Activated naive CD8-positive, alpha-beta T cell treated with anti-CD3 and anti-CD28 coated beads, Interleukin-2, amount 50 U/mL, for 24 hours (primary cell): ENCODE measurements around the gene EMILIN2.
"Not testable (repeated sequence)": the region's sequence is repeated elsewhere in the genome, so short reads cannot be mapped to it uniquely, and the experiment has no call there.

Experiments used
- ATAC-seq: fragments of 150-1000 bp; cut with Tn5 transposase; one replicate; pipeline ENCODE4 v1.10.0; 2021
- DNase-seq: peaks from one replicate; pipeline ENCODE4 v3.0.0; 2021
- H3K27ac Mint-ChIP-seq: one replicate; pipeline ENCODE4 v1.8.0; 2021; ENCODE audit warnings: mild to moderate bottlenecking, mixed read lengths
- H3K27me3 Mint-ChIP-seq: one replicate; pipeline ENCODE4 v1.8.0; 2021; ENCODE audit warnings: mixed read lengths
- H3K36me3 Mint-ChIP-seq: one replicate; pipeline ENCODE4 v1.8.0; 2021; ENCODE audit warnings: low read depth, mixed read lengths
- H3K4me1 Mint-ChIP-seq: one replicate; pipeline ENCODE4 v1.8.0; 2021; ENCODE audit warnings: mixed read lengths
- H3K4me3 Mint-ChIP-seq: one replicate; pipeline ENCODE4 v1.8.0; 2021; ENCODE audit warnings: mild to moderate bottlenecking, moderate library complexity, mixed read lengths
- H3K9me3 Mint-ChIP-seq: one replicate; pipeline ENCODE4 v1.8.0; 2021; ENCODE audit warnings: mixed read lengths

Gene EMILIN2

DNA sequence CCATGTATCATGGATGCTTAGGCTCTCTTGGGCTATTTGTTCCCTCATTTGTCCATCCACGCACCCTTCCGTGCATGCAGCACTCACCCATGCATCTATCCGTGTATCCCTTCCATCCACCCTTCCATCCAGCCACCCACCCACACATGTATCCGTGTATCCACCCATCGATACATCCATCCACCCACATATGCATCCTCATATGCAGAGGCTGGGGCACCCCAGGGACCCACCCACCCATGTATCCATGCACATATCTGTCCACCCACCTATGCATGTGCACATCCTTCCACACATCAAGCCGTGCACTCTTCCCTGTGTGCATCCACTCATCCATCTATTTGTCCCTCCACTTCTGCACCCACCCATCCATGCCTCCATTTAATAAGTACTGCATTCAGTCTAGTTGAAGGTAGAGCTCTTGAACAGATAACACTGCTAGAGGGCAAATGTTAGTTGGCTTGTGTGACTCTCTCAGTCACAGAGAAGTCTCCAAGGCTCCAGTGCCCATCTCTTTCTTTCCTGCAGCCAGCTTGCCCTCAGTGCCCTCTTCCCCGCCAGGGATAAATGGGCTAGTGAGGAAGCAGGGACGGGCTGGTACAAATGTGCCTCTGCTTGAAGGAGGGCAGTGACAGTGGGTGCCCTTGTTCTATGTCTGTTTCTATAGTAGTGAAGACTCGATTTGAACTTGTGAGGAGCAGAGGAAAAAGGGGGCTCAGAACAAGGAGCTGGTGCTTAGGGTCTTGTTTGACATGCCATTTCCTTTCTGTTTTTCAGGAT, 61.5 kb downstream of the EMILIN2 start:
- H3K4me3 Mint-ChIP-seq: peak overlapping the region; percentile 85
- no peaks in the 10 kb centered on the region for H3K9me3 Mint-ChIP-seq
- DNase-seq (no peak), ATAC-seq (no peak)
- H3K4me1 Mint-ChIP-seq: peaks cover 21% of the 10 kb centered on the region
- H3K36me3 Mint-ChIP-seq: peaks cover 15% of the 10 kb centered on the region
- H3K27me3 Mint-ChIP-seq: no peaks in the 10 kb centered on the region
- peak overlapping the region; percentile 48 for H3K27ac Mint-ChIP-seq

DNA sequence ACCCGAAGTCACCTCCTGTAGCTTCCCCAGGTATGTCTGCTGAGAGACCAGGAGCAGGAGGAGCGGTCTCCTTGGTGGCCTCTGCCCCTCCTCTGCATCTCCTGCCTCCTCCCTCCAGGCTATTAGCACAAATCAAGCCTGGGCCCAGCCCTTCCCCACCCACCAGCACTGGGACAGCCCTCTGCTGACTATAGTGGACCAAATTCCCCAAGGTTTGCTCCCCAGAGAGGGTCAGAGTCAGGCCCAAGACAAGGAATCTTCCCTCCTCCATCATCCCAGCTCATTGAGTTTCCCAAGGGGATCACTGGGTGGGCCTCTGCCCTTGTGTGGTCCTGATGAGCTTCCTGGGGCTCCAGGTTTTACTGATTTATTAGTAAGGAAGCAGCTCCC, 62.1 kb downstream of the EMILIN2 start:
- Mint-ChIP-seq H3K27me3 (no peaks in the 10 kb centered on the region), H3K36me3 (peaks cover 16% of the 10 kb centered on the region), H3K4me3 (no peak overlapping the region), H3K4me1 (peaks cover 21% of the 10 kb centered on the region), H3K27ac (peak overlapping the region; percentile 48), H3K9me3 (no peaks in the 10 kb centered on the region)
- no peak for ATAC-seq
- no peak for DNase-seq

- DNase-seq (no peak), ATAC-seq (no peak)
- H3K4me3 Mint-ChIP-seq: no peak overlapping the region
- no peaks in the 10 kb centered on the region for H3K9me3 Mint-ChIP-seq
- H3K36me3 Mint-ChIP-seq: peaks cover 20% of the 10 kb centered on the region
- no peaks in the 10 kb centered on the region for H3K27me3 Mint-ChIP-seq
- peaks cover 21% of the 10 kb centered on the region for H3K4me1 Mint-ChIP-seq
- no peak overlapping the region for H3K27ac Mint-ChIP-seq
Measured at GRCh38 chr18:2909431-2910140, 62.8 kb downstream of the EMILIN2 start.

DNA sequence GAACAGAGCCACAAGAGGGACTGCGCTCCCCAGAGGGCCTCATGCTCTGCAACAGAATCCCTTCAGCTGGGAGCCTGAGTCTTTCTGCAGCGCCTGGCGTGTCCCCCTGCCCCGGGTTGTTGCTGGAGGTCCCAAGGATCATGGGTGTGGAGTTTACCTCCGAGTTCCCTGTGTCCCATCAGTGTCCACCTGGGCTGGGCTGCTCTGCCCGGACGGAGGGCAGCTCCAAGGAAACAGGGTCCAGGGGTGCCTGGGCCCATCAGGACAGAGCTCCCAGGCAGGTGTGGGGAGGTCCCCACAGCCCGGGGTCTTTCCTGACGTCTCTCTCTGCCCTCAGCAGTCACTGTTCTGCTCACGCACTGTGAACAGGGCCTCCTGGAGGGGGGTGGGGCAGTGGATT, 63.5 kb downstream of the EMILIN2 start:
- Mint-ChIP-seq H3K27me3 (no peaks in the 10 kb centered on the region), H3K27ac (no peak overlapping the region), H3K4me1 (peaks cover 21% of the 10 kb centered on the region), H3K4me3 (no peak overlapping the region), H3K9me3 (no peaks in the 10 kb centered on the region), H3K36me3 (peaks cover 26% of the 10 kb centered on the region)
- ATAC-seq (no peak), DNase-seq (no peak)

- Mint-ChIP-seq H3K9me3 (no peaks in the 10 kb centered on the region), H3K27ac (no peak overlapping the region), H3K36me3 (peaks cover 30% of the 10 kb centered on the region)
Measured at GRCh38 chr18:2910751-2911425, 64.1 kb downstream of the EMILIN2 start.

GRCh38 chr18:2911533-2911932, 64.7 kb downstream of the EMILIN2 start:
- no peak for DNase-seq
- Mint-ChIP-seq H3K27ac (no peak overlapping the region), H3K4me1 (peaks cover 19% of the 10 kb centered on the region), H3K9me3 (no peaks in the 10 kb centered on the region), H3K27me3 (no peaks in the 10 kb centered on the region), H3K36me3 (peaks cover 35% of the 10 kb centered on the region), H3K4me3 (no peak overlapping the region)
- ATAC-seq: no peak

More at GRCh38 chr18:2910751-2911425, 64.1 kb downstream of the EMILIN2 start:
- no peaks in the 10 kb centered on the region for H3K27me3 Mint-ChIP-seq
- no peak for ATAC-seq
- no peak overlapping the region for H3K4me3 Mint-ChIP-seq
- H3K4me1 Mint-ChIP-seq: peaks cover 15% of the 10 kb centered on the region
- no peak for DNase-seq

GRCh38 chr18:2912357-2913299, 65.8 kb downstream of the EMILIN2 start:
- Mint-ChIP-seq H3K27me3 (no peaks in the 10 kb centered on the region), H3K36me3 (peaks cover 43% of the 10 kb centered on the region)

DNA sequence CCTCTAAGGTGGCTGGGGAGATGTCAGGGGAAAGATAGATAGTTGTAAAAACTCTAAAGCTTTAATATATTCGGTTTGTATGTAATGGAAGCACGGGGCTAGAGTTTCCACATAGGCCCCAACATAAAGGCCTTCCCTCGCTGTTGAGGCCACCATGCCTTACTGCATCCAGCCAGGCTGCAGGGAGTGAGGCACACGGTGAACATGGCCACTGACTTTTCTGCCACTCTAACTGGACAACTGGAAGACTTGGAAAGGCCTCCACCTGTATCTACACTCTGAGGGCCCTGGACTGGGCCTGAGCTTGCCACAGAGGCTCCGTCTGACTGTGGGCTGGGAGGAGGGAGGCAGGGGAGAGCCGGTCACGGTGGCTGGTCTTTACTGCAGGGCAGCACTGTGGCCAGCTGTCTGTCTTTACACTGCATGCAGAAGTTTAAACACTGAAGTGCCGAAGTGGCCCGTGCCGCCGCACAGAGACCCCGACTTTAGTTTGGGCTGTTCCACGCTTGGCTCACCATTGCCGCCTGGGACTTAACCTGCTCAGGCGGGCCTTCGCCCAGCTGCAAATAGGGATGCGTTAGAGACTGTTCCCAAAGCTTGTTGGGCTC, 66.7 kb downstream of the EMILIN2 start:
- Mint-ChIP-seq H3K27me3 (no peaks in the 10 kb centered on the region), H3K4me1 (peaks cover 21% of the 10 kb centered on the region), H3K4me3 (no peak overlapping the region), H3K36me3 (peaks cover 40% of the 10 kb centered on the region), H3K27ac (no peak overlapping the region), H3K9me3 (no peaks in the 10 kb centered on the region)
- DNase-seq (no peak), ATAC-seq (no peak)

More at GRCh38 chr18:2912357-2913299, 65.8 kb downstream of the EMILIN2 start:
- no peak overlapping the region for H3K27ac Mint-ChIP-seq
- ATAC-seq (no peak), DNase-seq (no peak)
- H3K9me3 Mint-ChIP-seq: no peaks in the 10 kb centered on the region
- H3K4me3 Mint-ChIP-seq: no peak overlapping the region
- peaks cover 25% of the 10 kb centered on the region for H3K4me1 Mint-ChIP-seq

DNA sequence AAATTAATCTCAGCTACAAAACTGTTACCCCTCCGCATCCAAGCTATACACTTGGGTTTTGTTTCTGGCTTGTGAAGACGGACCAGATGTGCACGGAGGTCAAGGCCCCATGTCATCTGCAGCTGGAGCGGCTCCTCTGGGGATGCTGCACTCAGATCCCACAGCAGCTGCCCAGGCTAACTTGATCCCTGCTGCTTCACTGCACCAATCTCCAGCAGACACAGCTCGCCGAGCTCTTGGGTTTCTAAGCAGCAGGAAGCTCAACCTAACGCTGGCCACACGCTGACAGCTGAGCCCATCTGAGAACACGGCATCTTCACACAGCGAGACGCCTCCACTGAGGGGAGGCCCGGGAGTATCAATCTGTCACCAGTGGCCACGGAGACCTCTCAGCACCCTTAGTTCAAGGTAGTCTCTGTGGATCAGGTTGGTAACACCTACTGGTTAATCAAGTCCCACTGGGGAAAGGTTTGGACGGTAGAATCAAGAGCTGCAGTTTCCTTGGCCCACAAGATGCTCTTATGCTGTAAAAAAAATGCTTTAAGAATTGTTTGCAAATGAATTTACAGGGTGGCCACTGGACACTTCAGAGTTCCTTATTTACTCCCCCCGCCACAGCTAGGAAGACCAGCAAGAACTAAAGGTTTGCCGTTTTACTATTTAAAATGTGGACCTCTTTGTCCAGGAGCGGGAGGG, 67.5 kb downstream of the EMILIN2 start:
- no peak for DNase-seq
- H3K4me3 Mint-ChIP-seq: no peak overlapping the region
- no peak for ATAC-seq

GRCh38 chr18:2914881-2915240, 68.1 kb downstream of the EMILIN2 start:
- DNase-seq (no peak), ATAC-seq (no peak)
- Mint-ChIP-seq H3K4me3 (no peak overlapping the region), H3K27me3 (no peaks in the 10 kb centered on the region), H3K9me3 (no peaks in the 10 kb centered on the region), H3K4me1 (peaks cover 21% of the 10 kb centered on the region), H3K27ac (no peak overlapping the region), H3K36me3 (peaks cover 39% of the 10 kb centered on the region)

More for the DNA sequence above, 67.5 kb downstream of the EMILIN2 start:
- Mint-ChIP-seq H3K27ac (no peak overlapping the region), H3K4me1 (peaks cover 21% of the 10 kb centered on the region), H3K27me3 (no peaks in the 10 kb centered on the region), H3K36me3 (peaks cover 40% of the 10 kb centered on the region), H3K9me3 (no peaks in the 10 kb centered on the region)

DNA sequence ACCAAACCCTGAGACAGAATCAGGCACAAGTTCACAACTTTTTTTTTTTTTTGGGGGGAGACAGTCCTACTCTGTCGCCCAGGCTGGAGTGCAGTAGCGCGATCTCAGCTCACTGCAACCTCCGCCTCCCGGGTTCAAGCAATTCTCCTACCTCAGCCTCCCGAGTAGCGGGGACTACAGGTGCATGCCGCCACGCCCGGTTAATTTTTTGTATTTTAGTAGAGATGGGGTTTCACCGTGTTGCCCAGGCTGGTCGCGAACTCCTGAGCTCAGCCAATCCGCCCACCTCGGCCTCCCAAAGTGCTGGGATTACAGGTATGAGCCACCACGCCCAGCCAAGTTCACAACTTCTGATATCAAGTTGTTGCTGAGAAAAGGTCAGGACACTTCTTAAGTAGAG, 68.7 kb downstream of the EMILIN2 start:
- ATAC-seq, H3K27me3 Mint-ChIP-seq, H3K9me3 Mint-ChIP-seq, H3K27ac Mint-ChIP-seq, DNase-seq, H3K4me3 Mint-ChIP-seq: not testable (repeated sequence)
- Mint-ChIP-seq H3K4me1 (peaks cover 21% of the 10 kb centered on the region), H3K36me3 (peaks cover 41% of the 10 kb centered on the region)

DNA sequence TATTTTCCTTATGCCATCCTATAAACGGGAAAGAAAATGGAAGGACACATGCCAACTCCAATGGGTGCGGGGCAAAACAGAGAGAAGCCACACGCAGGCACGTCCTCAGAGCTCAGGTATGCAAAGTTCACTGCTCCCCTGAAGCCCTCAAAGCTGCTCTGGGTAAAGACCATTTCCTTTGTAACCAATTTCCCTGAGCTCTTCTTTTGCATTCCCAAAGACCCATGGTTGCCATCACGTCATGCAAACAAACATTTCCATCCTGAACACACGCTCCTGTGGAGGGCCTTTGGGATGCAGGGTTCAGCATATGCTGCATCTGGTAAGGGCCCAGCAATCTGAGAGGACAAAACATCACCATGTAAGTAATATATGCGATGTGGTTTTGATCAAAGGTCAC, 69.4 kb downstream of the EMILIN2 start:
- Mint-ChIP-seq H3K27ac (peak overlapping the region; percentile 36), H3K27me3 (no peaks in the 10 kb centered on the region), H3K4me1 (peaks cover 21% of the 10 kb centered on the region), H3K4me3 (no peak overlapping the region), H3K36me3 (peaks cover 48% of the 10 kb centered on the region), H3K9me3 (no peaks in the 10 kb centered on the region)
- DNase-seq (no peak), ATAC-seq (no peak)

DNA sequence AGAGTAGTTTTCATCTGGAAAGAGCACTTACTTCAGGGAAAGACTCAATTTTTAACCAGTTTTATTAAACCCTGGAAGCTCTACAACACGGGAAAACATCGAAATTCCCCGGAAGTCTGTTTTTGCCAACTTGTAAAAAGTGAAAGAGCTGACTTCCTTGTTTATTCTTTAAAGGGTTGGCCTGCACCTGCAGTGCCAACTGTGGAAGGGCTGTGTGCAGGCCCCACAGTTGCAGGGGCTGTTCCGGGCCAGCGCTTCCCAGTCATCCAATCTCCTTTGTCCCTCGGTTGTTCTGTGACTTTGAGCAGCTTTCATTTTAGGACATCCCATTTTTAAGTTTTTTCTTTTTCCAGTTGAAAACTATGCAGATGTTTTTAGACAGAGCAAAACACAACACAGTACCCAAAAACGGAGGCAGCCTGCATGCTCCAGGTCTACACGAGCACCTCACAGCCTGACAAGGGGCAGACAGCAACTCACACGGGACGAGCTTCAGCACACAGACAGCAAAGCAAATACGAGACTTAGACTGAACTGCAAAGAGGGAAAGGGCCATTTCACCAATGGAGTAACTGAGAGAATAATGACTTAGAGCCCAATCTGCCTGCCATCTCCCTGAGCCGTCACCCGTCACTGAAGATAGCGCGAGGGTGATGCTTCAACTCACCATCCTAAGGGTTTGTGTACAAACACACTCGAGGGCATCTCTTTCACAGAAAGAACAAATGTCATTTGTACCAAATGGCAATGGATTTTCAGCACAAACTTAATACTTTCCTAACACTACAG, 70.6 kb downstream of the EMILIN2 start:
- Mint-ChIP-seq H3K27ac (peak overlapping the region; percentile 55), H3K27me3 (no peaks in the 10 kb centered on the region), H3K4me1 (peaks cover 21% of the 10 kb centered on the region), H3K4me3 (peak overlapping the region; percentile 37), H3K36me3 (peaks cover 56% of the 10 kb centered on the region), H3K9me3 (no peaks in the 10 kb centered on the region)
- DNase-seq (no peak), ATAC-seq (no peak)
